Eye (tissue), 1 donor: Measurements from ENCODE around the gene AMFR.
"Not testable (repeated sequence)": the region's sequence is repeated elsewhere in the genome, so short reads cannot be mapped to it uniquely, and the experiment has no call there.

Experiments used
- DNase-seq: peaks from one replicate; pipeline ENCODE4 v3.0.0-alpha.2; 2015

Gene AMFR

GRCh38 chr16:56423584-56424403, 1.6 kb downstream of the AMFR start:
- DNase-seq = no peak

- DNase-seq = no peak
Measured at GRCh38 chr16:56422896-56423441, 2.4 kb downstream of the AMFR start.

GRCh38 chr16:56421976-56422669, 3.2 kb downstream of the AMFR start:
- no peak for DNase-seq

DNA sequence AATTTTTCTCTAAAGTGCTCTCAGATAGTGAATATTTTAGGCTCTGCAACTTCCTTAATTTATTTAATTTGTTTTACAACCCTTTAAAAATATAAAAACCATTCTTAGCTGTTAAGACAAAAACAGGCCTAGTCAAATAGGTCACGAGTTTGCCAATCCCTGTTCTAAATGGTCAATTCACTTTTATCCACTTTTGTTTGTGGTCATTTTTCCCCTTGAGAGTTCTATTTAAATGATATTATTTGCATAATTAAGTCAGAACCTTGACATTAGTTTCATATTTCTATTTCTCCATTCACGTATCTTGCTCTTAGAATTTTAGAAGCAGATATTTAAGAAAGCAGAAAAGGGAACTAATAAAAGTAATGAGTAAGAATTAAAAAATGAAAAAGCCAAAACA, 4.0 kb downstream of the AMFR start:
- no peak for DNase-seq

- no peak for DNase-seq
Measured at GRCh38 chr16:56420613-56421012, 4.7 kb downstream of the AMFR start.

DNA sequence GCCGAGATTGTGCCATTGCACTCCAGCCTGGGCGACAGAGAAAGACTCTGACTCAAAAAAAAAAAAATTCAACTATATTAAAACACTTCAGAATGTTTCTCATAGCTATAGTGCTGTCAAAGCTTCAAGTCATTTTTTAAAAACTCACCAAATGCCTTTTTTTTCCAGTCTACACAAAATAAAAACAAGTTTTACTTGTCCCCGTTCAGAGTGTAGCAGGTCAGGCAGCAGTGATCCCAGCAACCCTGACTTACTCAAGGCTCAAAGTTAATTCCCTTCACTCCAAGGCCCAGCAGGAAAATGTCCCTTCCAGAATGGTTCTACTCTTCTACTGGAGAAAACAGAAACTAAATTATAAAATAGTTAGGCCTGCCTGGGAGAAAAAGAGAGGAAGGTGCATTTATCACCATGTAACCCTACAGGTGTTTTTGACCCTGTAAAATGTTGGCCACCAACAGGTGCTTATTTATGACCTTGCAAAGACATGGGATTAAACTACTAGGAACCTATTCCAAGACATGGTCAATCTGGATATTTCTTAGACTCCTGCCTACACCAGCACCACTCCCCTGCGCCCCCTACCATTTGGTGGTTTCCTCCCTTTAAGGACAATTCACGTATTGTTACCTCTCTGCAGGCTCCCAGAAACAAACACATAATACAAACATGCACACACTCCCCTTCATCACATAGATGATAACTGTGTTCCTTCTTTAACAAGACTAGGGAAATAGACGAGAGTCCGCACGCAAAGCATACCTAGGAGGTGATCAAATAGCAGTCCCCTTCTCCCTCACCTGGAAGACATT, 5.4 kb downstream of the AMFR start:
- no peak for DNase-seq

DNA sequence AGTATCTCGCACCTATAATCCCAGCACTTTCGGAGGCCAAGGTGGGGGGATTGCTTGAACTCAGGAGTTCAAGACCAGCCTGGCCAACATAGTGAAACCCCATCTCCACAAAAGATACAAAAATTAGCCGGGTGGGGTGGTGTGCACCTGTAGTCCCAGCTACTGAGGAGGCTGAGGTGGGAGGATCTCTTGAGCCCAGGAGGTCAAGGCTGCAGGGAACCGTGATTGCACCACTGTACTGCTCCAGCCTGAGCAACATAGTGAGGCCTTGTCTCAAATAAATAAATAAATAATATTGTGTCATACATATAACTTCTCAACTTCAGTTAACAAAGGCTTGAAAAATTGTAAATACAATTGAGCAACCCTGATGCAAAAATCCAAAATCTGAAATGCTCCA, 8.2 kb downstream of the AMFR start:
- DNase-seq = no peak

- no peak for DNase-seq
Measured at GRCh38 chr16:56415875-56416274, 9.5 kb downstream of the AMFR start.

DNA sequence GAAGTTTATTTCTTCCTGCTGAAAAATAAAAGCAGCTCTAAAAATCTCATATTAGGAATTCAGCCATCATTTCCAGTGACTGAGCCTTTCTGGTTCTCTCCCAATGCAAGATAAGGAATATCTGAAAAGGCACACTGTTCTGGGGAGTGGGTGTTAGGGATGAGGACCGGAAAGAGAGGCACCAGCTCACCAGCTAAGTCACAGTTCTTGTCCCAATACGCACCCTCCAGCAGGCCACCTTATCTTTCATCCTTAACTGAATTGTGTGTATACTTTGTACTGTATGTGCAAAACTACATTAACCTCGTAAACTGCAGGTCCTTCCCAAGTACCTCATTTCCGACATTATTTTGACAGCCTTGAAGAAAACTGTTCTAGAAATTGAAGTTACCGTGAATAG, 11.0 kb downstream of the AMFR start:
- no peak for DNase-seq

- no peak for DNase-seq
Measured at GRCh38 chr16:56413381-56413780, 12.0 kb downstream of the AMFR start.

DNA sequence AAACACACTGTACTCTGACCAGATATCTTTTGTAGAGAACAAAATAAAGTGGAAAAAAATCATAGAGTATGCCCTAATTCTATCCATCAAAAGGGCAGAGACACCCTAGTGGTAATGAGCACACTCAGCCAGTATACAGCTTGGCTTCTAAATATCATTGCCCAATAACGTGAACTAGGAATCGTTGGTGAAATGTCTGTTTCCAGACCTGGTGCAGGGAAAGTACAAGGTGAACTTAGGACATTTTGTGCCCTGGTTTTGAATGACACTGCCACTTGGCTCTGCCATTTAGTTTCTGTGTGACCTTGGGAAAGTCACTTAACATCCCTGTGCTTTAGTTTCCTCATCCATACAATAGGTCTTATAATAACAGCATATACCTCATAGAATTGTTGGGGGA, 13.7 kb downstream of the AMFR start:
- DNase-seq = no peak

DNA sequence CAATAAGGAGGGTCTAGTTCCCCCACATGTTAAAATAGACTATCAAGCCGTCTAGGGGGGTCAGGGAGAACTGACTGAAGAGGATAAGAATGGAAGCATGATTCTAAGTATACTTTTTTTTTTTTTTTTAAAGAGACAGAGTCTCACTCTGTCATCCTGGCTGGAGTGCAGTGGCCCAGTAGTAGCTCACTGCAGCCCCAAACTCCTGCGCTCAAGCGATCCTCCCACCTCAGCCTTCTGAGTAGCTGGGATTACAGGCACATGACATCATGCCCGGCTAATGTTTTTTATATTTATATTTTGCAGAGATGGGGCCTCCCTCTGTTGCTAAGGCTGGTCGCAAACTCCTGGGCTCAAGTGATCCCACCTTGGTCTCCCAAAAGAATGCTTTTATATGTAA, 14.2 kb downstream of the AMFR start:
- no peak for DNase-seq

DNA sequence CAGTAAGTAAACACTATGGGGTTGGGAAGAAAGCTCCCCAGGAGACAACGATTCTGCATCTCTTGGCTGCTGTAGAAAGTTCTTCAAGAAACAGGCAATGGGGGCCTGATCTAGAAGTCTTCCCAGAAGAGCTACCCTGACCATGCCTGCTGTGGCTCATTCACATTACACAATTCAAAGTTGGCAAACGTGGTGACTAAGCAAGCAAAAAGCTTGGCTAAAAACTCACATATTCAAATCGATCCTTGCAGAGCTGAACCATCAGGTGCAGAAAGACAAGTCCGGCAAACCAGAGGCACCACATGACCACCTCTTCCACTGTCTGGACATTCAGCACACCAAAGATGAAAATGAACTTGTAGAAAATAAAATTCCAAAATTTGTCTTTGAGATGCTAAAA, 16.1 kb downstream of the AMFR start:
- no peak for DNase-seq

DNA sequence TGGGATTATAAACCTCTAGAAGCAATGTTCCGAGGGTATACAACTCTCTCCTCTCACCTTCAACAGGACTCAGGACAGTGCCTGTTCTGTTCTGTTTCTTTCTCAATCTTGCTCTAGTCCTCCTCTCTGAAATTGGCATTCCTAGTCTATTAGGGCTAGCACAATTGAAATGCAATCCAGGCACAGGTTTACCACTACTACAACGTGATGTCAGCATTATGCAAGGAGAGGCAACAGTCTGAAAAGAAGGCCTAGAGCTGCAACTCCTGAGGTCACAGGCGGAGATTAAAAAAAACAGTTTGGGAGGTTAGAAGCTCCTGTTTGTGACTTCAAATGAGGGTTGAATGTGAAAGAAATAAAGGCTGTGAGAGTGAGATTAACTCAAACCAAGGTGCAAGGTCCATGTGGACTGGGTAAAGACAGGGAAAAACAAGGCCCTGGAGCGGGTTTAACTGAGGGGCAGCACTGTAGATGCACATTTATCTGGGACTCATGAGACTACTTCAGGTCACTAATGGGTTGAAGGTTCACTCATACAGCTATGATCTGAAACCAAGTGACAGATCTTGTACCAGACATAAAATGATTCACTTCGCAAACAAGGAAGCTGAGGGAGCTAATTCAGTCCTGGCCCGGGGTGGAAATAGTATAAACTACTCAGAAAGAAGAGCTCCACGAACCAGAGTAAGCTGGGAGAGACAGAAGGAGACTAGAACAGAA, 16.8 kb downstream of the AMFR start:
- no peak for DNase-seq

- no peak for DNase-seq
Measured at GRCh38 chr16:56405977-56406672, 19.2 kb downstream of the AMFR start.

DNA sequence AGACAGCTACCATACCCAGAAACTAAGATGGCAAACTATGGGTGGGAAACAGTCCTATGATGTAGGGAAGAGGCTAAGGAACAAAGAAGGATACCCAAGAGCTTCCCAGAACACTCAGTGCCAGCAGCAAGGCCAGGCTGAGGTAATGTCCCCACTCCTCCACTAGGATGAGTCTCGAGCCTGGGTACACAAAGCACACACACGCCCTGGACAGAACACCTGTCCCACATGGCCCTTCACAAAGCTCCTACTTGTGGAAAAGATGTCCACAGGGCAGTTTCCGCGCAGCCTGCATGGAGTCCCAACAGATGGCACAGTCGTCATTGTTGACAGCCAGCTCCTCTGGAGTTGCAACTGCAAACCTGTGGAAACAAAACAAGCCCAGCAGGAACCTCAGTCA, 23.9 kb downstream of the AMFR start:
- no peak for DNase-seq

GRCh38 chr16:56400458-56400857, 24.9 kb downstream of the AMFR start:
- DNase-seq = no peak

GRCh38 chr16:56399486-56399885, 25.9 kb downstream of the AMFR start:
- no peak for DNase-seq

DNA sequence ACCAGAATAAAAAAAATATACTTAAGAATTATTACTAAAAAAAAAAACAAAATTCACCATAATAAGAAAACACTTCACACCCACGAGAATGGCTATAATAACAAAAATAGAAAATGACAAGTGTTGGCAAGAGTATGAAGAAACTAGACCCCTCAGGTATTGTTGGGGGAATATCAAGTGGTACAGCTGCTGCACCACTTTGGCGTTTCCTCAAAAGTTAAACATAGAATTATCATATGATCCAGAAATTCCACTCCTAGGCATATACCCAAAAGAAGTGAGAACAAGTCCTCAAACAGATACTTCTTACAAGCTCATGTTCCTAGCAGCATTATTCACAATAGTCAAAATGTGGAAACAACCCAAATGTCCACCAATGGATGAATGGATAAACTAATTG, 26.3 kb downstream of the AMFR start:
- DNase-seq = no peak

GRCh38 chr16:56396724-56397123, 28.6 kb downstream of the AMFR start:
- DNase-seq = not testable (repeated sequence)

- no peak for DNase-seq
Measured at GRCh38 chr16:56389554-56389953, 35.8 kb downstream of the AMFR start.

DNA sequence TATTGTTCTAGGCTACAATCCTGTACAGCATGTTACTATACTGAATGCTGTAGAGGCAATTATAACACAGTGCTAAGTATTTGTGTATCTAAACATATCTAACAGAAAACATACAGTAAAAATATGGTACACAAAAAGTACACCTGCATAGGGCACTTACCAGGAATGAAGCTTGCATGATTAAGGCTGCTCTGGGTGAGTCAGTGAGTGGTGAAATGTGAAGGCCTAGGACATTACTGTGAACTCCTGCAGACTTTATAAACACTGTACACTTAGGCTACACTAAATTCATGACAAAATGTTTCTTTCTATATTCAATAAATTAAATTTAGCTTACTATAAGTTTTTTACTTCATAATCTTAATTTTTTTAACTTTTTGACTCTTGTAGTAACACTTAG, 37.1 kb downstream of the AMFR start:
- DNase-seq = no peak
